ENCODE results near the gene CLIC6.

GRCh38 chr21:34703571-34703970, 34.8 kb downstream of the CLIC6 start:
- TF ChIP-seq, protein P1, sequence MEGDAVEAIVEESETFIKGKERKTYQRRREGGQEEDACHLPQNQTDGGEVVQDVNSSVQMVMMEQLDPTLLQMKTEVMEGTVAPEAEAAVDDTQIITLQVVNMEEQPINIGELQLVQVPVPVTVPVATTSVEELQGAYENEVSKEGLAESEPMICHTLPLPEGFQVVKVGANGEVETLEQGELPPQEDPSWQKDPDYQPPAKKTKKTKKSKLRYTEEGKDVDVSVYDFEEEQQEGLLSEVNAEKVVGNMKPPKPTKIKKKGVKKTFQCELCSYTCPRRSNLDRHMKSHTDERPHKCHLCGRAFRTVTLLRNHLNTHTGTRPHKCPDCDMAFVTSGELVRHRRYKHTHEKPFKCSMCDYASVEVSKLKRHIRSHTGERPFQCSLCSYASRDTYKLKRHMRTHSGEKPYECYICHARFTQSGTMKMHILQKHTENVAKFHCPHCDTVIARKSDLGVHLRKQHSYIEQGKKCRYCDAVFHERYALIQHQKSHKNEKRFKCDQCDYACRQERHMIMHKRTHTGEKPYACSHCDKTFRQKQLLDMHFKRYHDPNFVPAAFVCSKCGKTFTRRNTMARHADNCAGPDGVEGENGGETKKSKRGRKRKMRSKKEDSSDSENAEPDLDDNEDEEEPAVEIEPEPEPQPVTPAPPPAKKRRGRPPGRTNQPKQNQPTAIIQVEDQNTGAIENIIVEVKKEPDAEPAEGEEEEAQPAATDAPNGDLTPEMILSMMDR (IDR thresholded peaks at IDR 0.05), result no peak
- no peak for TF ChIP-seq POLR2A (IDR thresholded peaks at IDR 0.05)

Measured in testis (tissue), 2 donors.